ENCODE data around the gene RIC3.

Gene RIC3

DNA sequence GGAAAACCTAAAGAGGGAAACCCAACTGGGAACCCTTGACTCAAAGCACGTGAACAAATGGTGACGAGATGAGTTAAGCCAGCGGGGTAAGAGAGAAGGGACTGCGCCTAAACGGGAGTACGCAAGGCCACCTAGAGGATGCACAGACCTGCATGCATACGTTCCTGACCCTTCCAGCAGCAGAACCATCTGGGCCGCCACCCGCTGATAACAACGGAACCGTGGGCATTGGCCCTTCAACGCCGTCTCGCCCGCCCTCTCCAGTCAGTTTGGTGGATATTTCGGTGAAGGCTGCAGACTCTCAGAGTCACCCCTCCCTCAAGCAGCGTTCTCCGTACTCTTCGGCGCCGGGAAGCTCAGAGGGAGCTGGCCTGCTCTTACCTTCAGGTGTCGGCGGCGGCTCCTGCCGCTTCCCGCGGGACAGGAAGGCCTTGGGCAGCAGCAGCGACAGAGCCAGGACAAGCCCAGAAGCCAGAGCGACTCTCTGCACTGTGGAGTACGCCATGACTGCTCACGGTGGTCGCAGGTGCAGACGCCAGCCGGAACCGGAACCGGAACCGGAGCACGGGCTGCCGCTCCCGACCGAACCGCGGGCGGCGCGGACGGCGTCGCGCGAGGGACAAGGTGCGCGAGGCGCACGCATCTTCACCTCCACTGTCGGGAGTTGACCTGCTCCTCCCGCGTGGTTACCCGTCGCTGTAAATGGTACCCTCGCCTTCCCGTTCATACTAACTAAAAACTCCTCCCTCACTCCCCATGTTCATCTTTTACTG, at the start of gene RIC3:
RIC3 (minus strand) TSS at position 541 of the 773 bp plus-strand sequence; CDS start at position 505, 36 bp downstream.
- peak; percentile 72 to 81 for DNase-seq

GRCh38 chr11:8218409-8218808, 49.6 kb upstream of the RIC3 start:
- DNase-seq, result no peak

DNA sequence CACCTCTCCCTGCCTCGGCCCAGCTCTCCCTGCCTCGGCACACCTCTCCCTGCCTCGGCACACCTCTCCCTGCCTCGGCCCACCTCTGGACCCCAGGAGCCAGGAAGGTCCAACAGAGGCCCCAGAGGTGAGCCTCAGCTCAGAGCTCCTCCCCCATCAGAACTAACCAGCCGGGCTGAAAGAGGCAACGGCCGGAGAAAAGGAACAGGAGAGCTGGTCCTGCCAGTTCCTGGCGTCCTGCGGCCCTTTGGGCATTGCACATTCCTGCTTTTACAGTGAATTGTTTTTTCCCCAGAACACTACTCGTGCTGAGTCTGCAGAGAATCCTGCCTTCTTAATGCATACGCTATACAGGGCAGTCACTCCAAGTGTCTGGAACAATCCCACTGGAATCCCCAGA, 49.1 kb upstream of the RIC3 start:
- DNase-seq, result no peak

DNA sequence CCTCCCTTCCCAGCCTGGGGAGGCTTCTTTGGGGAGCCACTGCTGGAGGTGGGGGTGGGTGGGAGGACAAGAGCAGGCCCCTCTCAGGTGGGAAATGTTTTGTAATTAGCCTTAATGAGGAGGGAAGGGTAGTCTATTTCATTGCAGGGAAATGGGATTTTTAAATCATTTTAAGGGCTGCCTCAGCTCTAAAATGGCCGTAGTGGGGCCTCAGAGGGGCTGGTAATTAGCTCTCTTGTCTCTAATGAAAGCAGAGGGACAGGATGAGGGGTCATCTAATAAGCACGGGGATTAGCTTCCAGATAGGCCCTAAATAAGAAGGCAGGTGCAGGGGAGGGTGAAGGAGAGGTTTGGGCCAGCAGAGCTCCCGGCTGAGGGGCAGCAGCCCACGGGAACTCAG, 48.3 kb upstream of the RIC3 start:
- no peak for DNase-seq

GRCh38 chr11:8213376-8213775, 44.6 kb upstream of the RIC3 start:
- no peak for DNase-seq

- no peak for DNase-seq
Measured at GRCh38 chr11:8209208-8209807, 40.5 kb upstream of the RIC3 start.

DNA sequence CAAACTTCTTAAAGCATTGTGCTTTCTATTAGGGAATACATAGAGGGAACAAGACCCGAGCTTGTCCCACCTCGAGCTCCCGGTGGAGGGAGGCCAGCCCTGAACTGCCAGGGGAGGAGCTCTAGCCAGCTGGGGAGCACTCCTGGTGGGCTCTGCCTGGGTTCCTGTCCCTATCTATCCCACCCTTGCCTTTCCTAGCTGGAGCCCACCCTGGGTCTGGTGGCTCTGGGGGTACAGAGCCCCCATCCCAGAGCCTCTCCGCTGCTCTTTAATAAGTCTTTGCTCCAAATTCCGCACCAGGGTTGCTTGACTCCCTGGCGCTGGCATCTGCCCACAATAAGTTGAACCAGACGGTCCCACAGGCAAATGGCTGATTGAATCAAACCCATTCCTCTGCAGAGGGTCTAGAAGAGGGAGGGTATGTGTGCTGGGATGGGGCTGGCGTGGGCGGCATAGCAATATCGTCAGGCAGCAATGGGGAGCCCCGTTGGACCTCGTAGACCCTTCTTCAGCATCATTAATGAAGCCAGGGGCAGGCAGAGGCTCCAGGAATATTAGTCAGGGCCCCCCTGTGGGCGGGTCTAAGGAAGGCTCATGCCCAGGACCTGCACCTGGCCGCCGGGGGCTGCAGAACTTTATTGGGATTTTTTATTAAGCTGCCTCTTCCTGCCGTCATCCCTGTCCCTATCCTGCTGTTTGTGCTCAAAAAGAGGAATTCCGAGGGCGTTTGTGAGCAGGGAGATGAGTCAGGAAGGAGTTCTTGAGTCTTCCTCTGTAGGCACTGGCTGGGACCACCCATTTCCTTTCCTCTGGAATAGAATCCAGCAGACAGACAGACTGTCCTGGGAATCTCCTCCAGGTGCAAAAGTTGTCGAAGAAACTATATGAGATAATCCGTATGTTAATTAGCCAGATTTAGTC, 38.5 kb upstream of the RIC3 start:
- DNase-seq, result no peak

- DNase-seq, result peak; percentile 49 to 69
Measured at GRCh38 chr11:8206251-8207079, 37.6 kb upstream of the RIC3 start.

DNA sequence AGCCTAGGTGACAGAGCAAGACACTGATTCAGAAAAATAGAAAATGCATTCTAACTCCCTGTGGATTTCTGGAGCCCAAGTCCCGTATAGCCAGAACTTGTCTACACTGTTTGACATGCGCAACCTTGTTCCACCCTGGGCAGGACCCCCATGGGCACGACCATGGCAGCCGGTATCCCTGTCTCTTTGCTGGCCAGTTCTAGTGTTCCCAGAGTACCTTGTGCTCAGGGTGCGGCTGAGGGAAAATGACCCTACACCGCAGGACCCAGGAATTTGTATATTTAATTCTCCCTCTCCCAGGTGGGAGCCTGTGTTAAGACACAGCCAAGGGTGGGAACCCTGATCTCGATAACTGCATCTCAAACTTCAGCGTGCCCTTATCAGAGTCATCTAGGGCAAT, 36.7 kb upstream of the RIC3 start:
- DNase-seq, result no peak

- DNase-seq, result no peak
Measured at GRCh38 chr11:8204596-8204995, 35.8 kb upstream of the RIC3 start.

DNA sequence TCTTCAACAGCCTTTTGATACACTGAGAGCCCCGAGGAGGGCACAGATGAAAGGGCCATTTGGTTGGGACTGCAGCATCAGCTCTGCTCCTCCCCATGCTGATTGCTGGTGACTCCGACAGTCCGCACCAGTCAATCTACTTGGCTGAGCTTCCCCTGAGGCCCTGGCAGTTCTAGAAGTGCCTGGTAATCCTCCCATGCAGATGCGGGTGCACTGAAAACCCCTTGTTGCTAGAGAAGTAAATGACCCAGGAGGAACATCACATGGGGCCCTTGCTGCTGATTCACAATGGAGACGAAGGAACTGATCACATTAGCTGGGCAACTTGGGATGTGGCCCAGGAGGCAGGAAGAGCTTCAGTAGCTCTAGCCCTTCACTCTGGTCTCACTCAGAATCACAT, 35.2 kb upstream of the RIC3 start:
- no peak for DNase-seq

- DNase-seq, result no peak
Measured at GRCh38 chr11:8203414-8203715, 34.5 kb upstream of the RIC3 start.

DNA sequence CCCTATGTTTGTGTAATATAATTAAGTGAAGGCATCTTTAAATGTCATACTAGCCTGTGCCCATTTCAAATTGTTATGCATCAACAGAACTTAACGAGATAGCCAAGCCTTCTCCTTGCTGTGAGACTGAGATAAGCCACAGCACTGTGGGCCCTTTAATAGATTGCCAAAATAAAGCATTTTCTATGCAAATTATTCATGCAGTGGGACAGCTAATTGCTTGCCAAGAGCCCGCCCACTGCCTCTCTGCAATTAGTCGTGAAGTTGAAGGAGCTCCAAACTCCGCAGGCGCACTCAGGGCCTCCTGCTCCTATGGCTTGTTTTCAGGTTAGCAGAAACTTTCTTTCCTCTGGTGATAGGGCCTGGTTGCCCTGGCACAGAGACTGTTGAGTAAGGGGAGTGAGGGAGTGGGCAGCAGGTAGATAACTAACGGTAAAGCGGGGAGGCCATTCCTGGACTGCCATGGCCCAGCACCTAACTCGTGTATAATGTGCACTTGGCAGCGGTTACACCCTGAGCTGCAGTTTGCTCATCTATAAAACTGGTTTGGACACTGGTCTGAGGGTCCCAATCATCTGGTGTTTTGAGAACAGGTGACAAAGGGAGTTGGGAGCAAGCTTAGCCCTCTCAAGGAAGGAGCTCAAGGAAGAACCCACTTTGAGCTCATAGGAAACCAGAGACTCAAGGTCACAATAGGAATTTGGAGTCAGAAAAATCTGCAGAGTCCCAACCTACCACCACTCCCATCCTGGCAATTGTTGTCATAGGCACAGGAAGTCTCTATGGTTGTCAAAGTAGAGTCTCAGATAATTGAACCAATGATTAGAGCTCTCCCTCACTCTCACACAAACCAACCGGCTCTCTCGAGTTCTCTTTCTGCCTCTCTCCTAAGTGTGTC, 33.9 kb upstream of the RIC3 start:
- DNase-seq, result no peak

DNA sequence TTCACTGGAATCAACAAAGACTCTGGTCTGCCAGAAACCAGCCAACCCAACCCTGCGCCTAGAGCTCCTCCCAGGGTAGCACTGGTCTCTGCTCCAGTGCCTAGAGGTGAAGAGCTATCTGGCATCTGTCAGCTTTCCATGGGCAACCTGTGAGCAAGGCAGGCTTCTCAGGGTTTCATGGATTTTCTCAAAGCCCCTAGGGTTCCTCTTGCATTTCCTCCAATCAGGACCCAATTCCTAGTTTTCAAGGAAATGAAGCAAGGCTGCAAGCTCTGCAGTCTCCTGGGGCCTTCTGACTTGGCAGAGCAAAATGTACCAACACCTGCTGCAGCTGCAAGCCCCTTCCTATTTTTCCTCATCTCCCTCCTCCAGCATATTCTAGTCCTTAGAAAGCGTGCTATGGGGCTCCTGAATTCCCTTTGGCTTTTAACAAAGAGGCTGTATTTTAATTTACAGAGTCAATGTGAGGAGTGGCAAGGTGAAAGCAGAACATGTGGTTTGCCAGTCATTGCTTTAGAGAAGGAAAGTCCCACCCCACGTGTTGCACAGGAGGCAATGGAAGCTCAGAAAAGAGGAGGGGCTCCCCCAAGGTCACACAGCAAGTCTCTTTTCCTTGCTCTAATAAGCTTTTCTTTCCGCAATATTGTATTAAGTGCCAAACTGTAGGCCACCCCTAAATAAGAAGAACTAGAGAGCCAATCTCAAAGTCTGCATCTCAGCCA, 33.0 kb upstream of the RIC3 start:
- DNase-seq, result peak in 1 of 2 experiments; percentile 17

DNA sequence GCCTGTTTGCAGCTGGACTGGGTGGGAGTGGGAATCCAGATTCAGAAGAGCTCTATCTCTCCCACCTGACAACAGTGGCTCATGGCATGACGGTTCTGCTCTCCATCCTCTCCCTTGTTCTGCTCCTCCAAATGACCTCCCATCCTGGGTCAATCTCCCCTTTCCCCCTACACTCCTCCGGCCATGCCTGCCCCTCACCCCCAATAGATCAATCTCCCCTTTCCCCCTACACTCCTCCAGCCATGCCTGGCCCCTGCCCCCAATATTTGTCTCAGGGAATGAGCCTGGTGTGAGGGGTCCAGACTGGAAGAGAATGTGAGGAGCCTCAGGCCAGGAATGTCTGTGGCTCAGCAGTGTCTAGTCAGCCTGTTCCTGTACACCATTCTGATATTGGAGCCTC, 30.9 kb upstream of the RIC3 start:
- DNase-seq, result no peak

- no peak for DNase-seq
Measured at GRCh38 chr11:8196749-8197148, 27.9 kb upstream of the RIC3 start.

DNA sequence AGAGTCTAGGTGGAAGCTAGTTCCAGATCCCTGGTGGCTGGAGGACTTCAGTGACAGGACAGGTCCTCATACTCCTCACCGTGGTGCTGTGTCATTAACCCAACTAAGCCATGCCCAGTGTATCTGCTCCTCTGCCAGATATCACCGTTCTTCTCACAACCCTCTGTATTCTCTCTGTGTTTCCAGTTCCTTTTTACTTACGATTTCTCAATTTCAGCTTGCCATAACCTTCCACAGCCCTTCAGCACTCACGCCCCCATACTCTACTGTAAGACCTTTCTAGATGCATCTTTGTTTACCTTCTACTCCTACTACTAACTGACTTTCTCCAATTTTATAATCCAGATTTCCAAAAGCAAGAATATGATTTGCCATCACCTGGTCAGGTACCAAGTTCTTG, 26.1 kb upstream of the RIC3 start:
- no peak for DNase-seq

DNA sequence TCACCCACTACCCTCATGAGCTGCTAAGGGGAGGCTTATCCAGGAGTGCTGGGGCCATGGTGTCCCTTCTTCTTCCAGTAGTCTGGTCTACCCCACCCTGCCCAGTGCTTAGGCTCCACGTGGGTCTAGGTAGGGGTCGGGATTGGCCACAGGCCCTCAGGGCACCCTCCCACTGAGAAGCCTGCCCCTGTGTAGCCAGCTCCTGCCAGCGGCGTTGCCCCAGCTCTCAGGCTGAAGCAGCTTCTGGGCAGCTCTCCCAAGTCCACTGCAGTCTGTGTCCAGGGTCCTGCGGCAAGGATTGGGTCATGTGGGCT, 24.0 kb upstream of the RIC3 start:
- DNase-seq, result no peak

- peak; percentile 39 to 73 for DNase-seq
Measured at GRCh38 chr11:8192016-8192895, 23.4 kb upstream of the RIC3 start.

GRCh38 chr11:8190431-8190830, 21.6 kb upstream of the RIC3 start:
- no peak for DNase-seq
